Colonic mucosa (tissue), 4 donors: ENCODE measurements around the gene KMT2E. TPM values are rescaled to one million over a fixed set of nuclear protein-coding genes. Genes with fewer than 3 reads are reported as not detected.

Source experiments
- DNase-seq: peaks from one replicate; pipeline ENCODE4 v3.0.0-alpha.2; 2020
- H3K27ac ChIP-seq: fragments of 200-600 bp; one replicate; pipeline ENCODE4 v1.8.0; 2021
- H3K27me3 ChIP-seq: fragments of 200-600 bp; one replicate; pipeline ENCODE4 v1.8.0; 2021
- H3K36me3 ChIP-seq: fragments of 200-600 bp; one replicate; pipeline ENCODE4 v1.8.0; 2021
- H3K4me1 ChIP-seq: fragments of 200-600 bp; one replicate; pipeline ENCODE4 v1.8.0; 2021; ENCODE audit warnings: mild to moderate bottlenecking
- H3K4me3 ChIP-seq: fragments of 200-600 bp; one replicate; pipeline ENCODE4 v1.8.0; 2021
- H3K9ac ChIP-seq, 2 donors: one replicate each; pipeline ENCODE4 v1.7.0; 2013; ENCODE audit warnings: control low read depth in 2 of 2, low read depth in 2 of 2, low read length in 2 of 2
- H3K9me3 ChIP-seq: fragments of 200-600 bp; one replicate; pipeline ENCODE4 v1.8.0; 2021
- CTCF ChIP-seq: fragments of 200-600 bp; IDR thresholded peaks from one replicate; pipeline ENCODE4 v1.8.0; 2022; ENCODE audit warnings: antibody characterized with exemption, mild to moderate bottlenecking
- intact Hi-C: fragments of 100-400 bp; cut with DNase I; formaldehyde crosslinking; loops from one replicate; pipeline ENCODE4 v1.14.1; 2022
- total RNA-seq, 2 donors: library from RNA; stranded (reverse); fragmentation: NEBNext Ultra II Directional in 1 of 2; extraction: Animal tissue kit (Norgen Biotek cat#: 25700) in 1 of 2; gene quantifications; one replicate each; pipeline ENCODE4 v1.2.1, GENCODE V29; 2021
- donor health status: healthy.
- donor health status: DM: no; HTN: no; CAD: no.
- donor health status: DM: no; HTN: no; CAD: no.

The KMT2E gene
- total RNA-seq, 2 donors from 2014 or later = 78.6 to 116 TPM

- Histone ChIP-seq H3K4me3 (peak overlapping the region; percentile 62), H3K27ac (peak overlapping the region; percentile 99), H3K9ac (peak overlapping the region in 1 of 2 donors; percentile 87), H3K4me1 (peaks cover 11% of the 10 kb centered on the region), H3K27me3 (no peaks in the 10 kb centered on the region), H3K36me3 (no peaks in the 10 kb centered on the region), H3K9me3 (no peaks in the 10 kb centered on the region)
- intact Hi-C loops = loop anchor here (10.0 kb wide), 1 partner anchor 73 kb away; no protein-coding TSS in a partner anchor
- no peak for DNase-seq
- no peak for TF ChIP-seq CTCF
Measured at GRCh38 chr7:105017657-105018365, 3.8 kb downstream of the KMT2E start.

GRCh38 chr7:105019269-105019668 is 5.3 kb downstream of the KMT2E start:
- intact Hi-C loops = loop anchor here (10.0 kb wide), 1 partner anchor 74 kb away; no protein-coding TSS in a partner anchor
- H3K9ac ChIP-seq = no peak overlapping the region
- no peak overlapping the region for H3K27ac ChIP-seq
- TF ChIP-seq CTCF = no peak
- H3K9me3 ChIP-seq = no peaks in the 10 kb centered on the region
- H3K36me3 ChIP-seq = no peaks in the 10 kb centered on the region
- no peak overlapping the region for H3K4me3 ChIP-seq
- peaks cover 11% of the 10 kb centered on the region for H3K4me1 ChIP-seq
- no peak for DNase-seq
- H3K27me3 ChIP-seq = no peaks in the 10 kb centered on the region

GRCh38 chr7:105020926-105021325 is 6.9 kb downstream of the KMT2E start:
- intact Hi-C loops = no loop called here
- TF ChIP-seq CTCF = no peak
- no peak for DNase-seq
- no peaks in the 10 kb centered on the region for H3K36me3 ChIP-seq
- peaks cover 11% of the 10 kb centered on the region for H3K4me1 ChIP-seq
- H3K27me3 ChIP-seq = no peaks in the 10 kb centered on the region
- no peak overlapping the region for H3K9ac ChIP-seq
- H3K9me3 ChIP-seq = no peaks in the 10 kb centered on the region
- no peak overlapping the region for H3K27ac ChIP-seq
- no peak overlapping the region for H3K4me3 ChIP-seq

GRCh38 chr7:105021352-105021751 is 7.3 kb downstream of the KMT2E start:
- Histone ChIP-seq H3K27me3 (no peaks in the 10 kb centered on the region), H3K9ac (no peak overlapping the region), H3K4me1 (peaks cover 15% of the 10 kb centered on the region), H3K9me3 (no peaks in the 10 kb centered on the region), H3K36me3 (no peaks in the 10 kb centered on the region), H3K27ac (no peak overlapping the region), H3K4me3 (no peak overlapping the region)
- DNase-seq = no peak
- TF ChIP-seq CTCF = no peak
- intact Hi-C loops = no loop called here

GRCh38 chr7:105021967-105022366 is 8.0 kb downstream of the KMT2E start:
- H3K9ac ChIP-seq = no peak overlapping the region
- H3K9me3 ChIP-seq = no peaks in the 10 kb centered on the region
- H3K4me3 ChIP-seq = no peak overlapping the region
- no peak for DNase-seq
- H3K4me1 ChIP-seq = peaks cover 17% of the 10 kb centered on the region
- H3K36me3 ChIP-seq = no peaks in the 10 kb centered on the region
- TF ChIP-seq CTCF = no peak
- H3K27ac ChIP-seq = no peak overlapping the region
- intact Hi-C loops = no loop called here
- no peaks in the 10 kb centered on the region for H3K27me3 ChIP-seq
